ENCODE results near the gene NUFIP1.

The NUFIP1 gene

GRCh38 chr13:44908712-44909111 is 80.6 kb downstream of the NUFIP1 start:
- no peak overlapping the region for H3K4me3 ChIP-seq (ENCODE audit: control insufficient read depth, low read depth, low read length)
- TF ChIP-seq CTCF (conservative IDR thresholded peaks at IDR 0.05; ENCODE audit: control insufficient read depth, insufficient read depth, low read depth, low read length), result no peak
- DNase-seq (ENCODE audit: low read depth), result no peak

- TF ChIP-seq CTCF (conservative IDR thresholded peaks at IDR 0.05; ENCODE audit: control insufficient read depth, insufficient read depth, low read depth, low read length), result no peak
- DNase-seq (ENCODE audit: low read depth), result peak; percentile 7
- no peak overlapping the region for H3K4me3 ChIP-seq (ENCODE audit: control insufficient read depth, low read depth, low read length)
Measured at GRCh38 chr13:44908266-44908665, 81.0 kb downstream of the NUFIP1 start.

GRCh38 chr13:44906713-44907112 is 82.6 kb downstream of the NUFIP1 start:
- DNase-seq (ENCODE audit: low read depth), result peak; percentile 55
- TF ChIP-seq CTCF (conservative IDR thresholded peaks at IDR 0.05; ENCODE audit: control insufficient read depth, insufficient read depth, low read depth, low read length), result no peak
- H3K4me3 ChIP-seq (ENCODE audit: control insufficient read depth, low read depth, low read length), result no peak overlapping the region

GRCh38 chr13:44906230-44906629 is 83.0 kb downstream of the NUFIP1 start:
- TF ChIP-seq CTCF (conservative IDR thresholded peaks at IDR 0.05; ENCODE audit: control insufficient read depth, insufficient read depth, low read depth, low read length), result no peak
- H3K4me3 ChIP-seq (ENCODE audit: control insufficient read depth, low read depth, low read length), result no peak overlapping the region
- DNase-seq (ENCODE audit: low read depth), result peak; percentile 6

GRCh38 chr13:44905556-44905955 is 83.7 kb downstream of the NUFIP1 start:
- H3K4me3 ChIP-seq (ENCODE audit: control insufficient read depth, low read depth, low read length), result no peak overlapping the region
- TF ChIP-seq CTCF (conservative IDR thresholded peaks at IDR 0.05; ENCODE audit: control insufficient read depth, insufficient read depth, low read depth, low read length), result no peak
- peak; percentile 12 for DNase-seq (ENCODE audit: low read depth)

GRCh38 chr13:44904967-44905366 is 84.3 kb downstream of the NUFIP1 start:
- no peak for TF ChIP-seq CTCF (conservative IDR thresholded peaks at IDR 0.05; ENCODE audit: control insufficient read depth, insufficient read depth, low read depth, low read length)
- H3K4me3 ChIP-seq (ENCODE audit: control insufficient read depth, low read depth, low read length), result no peak overlapping the region
- DNase-seq (ENCODE audit: low read depth), result peak; percentile 98

GRCh38 chr13:44903574-44903985 is 85.7 kb downstream of the NUFIP1 start:
- TF ChIP-seq CTCF (conservative IDR thresholded peaks at IDR 0.05; ENCODE audit: control insufficient read depth, insufficient read depth, low read depth, low read length), result no peak
- no peak overlapping the region for H3K4me3 ChIP-seq (ENCODE audit: control insufficient read depth, low read depth, low read length)
- peak; percentile 96 for DNase-seq (ENCODE audit: low read depth)
